ENCODE results near the gene STRN4. TPM values are rescaled to one million over a fixed set of nuclear protein-coding genes. Genes with fewer than 3 reads are reported as not detected.
A peak's percentile ranks its signal among the peaks of the same experiment; 100 is the strongest.
"Not testable (repeated sequence)": the region's sequence is repeated elsewhere in the genome, so short reads cannot be mapped to it uniquely, and the experiment has no call there.

Gene STRN4
- total RNA-seq, 1 experiment from 2014 or later: 37.5 TPM

DNA sequence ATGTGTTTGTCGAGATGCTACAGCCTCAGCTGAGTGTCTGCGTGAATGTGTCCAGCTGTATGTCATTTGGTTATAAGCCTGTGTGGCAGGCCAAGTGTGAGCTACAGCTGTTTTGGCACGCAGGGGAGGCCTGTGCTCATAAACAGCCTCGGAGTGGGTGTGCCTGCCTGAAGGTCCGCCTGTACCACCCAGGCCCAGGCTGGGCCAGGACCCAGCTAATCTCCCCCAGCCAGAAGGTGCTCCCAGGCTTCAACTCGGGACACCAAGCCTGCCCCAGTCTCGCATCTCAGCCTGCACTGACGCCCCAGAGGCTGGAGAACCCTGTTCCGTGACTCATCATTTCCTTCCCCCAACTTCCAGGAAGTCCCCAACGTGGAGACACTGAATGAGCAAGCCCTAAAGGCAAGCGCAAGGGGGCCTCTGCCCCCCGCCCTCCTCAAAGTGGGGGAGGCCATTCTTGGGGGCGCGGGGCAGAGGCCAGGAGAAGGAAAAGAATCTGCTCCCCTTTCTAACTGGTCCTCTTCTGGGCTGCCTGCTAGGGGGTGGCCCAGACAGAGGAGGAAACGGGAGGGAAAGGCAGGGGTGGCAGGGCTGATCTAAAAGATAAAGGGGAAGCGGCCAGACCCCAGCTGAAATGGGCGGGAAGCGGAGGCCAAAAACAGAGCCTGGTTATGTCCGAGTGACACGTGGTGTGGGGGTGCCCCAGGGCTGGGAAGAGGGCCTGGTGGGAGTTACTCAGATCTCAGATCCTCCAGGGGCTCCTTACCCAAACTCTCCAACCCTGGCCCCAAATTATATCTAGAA, 40.2 kb upstream of the STRN4 start:
- Histone ChIP-seq H3K4me1 (ENCODE audit: low read length) (peaks cover 28% of the 10 kb centered on the region), H3K4me3 (ENCODE audit: low read length) (peak overlapping the region; percentile 92)

DNA sequence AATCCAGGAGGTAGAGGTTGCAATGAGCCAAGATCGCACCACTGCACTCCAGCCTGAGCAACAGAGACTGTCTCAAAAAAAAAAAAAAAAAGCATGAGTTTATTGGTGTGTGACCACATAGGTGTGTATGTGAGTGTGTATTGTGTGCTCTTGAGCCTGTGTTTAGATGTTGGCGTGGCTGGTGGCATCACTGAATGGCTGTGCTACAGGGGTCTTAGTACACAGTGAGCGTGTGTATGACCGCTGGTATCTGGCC, 39.7 kb upstream of the STRN4 start:
- Histone ChIP-seq H3K9me2 (replicated peaks; ENCODE audit: insufficient read depth, low read length) (no peaks in the 10 kb centered on the region), H3K4me2 (ENCODE audit: low read depth, low read length, poor library complexity, severe bottlenecking) (peak overlapping the region; percentile 75), H3K4me3 (ENCODE audit: low read length) (peak overlapping the region; percentile 92), H3K79me2 (ENCODE audit: low read length) (peaks cover 62% of the 10 kb centered on the region), H3K27ac (ENCODE audit: low read length) (peak overlapping the region; percentile 88), H3K9ac (ENCODE audit: low read length) (peak overlapping the region; percentile 87), H3K9me3 (ENCODE audit: low read length) (no peaks in the 10 kb centered on the region), H3K36me3 (ENCODE audit: insufficient read depth, low read length) (peaks cover 31% of the 10 kb centered on the region), H4K20me1 (ENCODE audit: insufficient read depth, low read depth, low read length) (peaks cover 44% of the 10 kb centered on the region), H2AFZ (ENCODE audit: low read length) (no peak overlapping the region), H3K27me3 (ENCODE audit: low read length) (no peaks in the 10 kb centered on the region), H3K4me1 (ENCODE audit: low read length) (peaks cover 28% of the 10 kb centered on the region)
- no peak for DNase-seq

More for the DNA sequence above, 40.2 kb upstream of the STRN4 start:
- Histone ChIP-seq H3K9me2 (replicated peaks; ENCODE audit: insufficient read depth, low read length) (no peaks in the 10 kb centered on the region), H3K27ac (ENCODE audit: low read length) (peak overlapping the region; percentile 88), H2AFZ (ENCODE audit: low read length) (no peak overlapping the region), H3K79me2 (ENCODE audit: low read length) (peaks cover 61% of the 10 kb centered on the region), H3K9ac (ENCODE audit: low read length) (peak overlapping the region; percentile 87), H4K20me1 (ENCODE audit: insufficient read depth, low read depth, low read length) (peaks cover 44% of the 10 kb centered on the region), H3K9me3 (ENCODE audit: low read length) (no peaks in the 10 kb centered on the region), H3K4me2 (ENCODE audit: low read depth, low read length, poor library complexity, severe bottlenecking) (peak overlapping the region; percentile 75), H3K36me3 (ENCODE audit: insufficient read depth, low read length) (peaks cover 31% of the 10 kb centered on the region), H3K27me3 (ENCODE audit: low read length) (no peaks in the 10 kb centered on the region)
- peak; percentile 84 for DNase-seq

- no peaks in the 10 kb centered on the region for H3K9me3 ChIP-seq (ENCODE audit: low read length)
- DNase-seq: peak; percentile 43
- H3K4me3 ChIP-seq (ENCODE audit: low read length): peak overlapping the region; percentile 92
- H3K36me3 ChIP-seq (ENCODE audit: insufficient read depth, low read length): peaks cover 31% of the 10 kb centered on the region
- peak overlapping the region; percentile 75 for H3K4me2 ChIP-seq (ENCODE audit: low read depth, low read length, poor library complexity, severe bottlenecking)
- no peaks in the 10 kb centered on the region for H3K9me2 ChIP-seq (replicated peaks; ENCODE audit: insufficient read depth, low read length)
- peak overlapping the region; percentile 87 for H3K9ac ChIP-seq (ENCODE audit: low read length)
- no peaks in the 10 kb centered on the region for H3K27me3 ChIP-seq (ENCODE audit: low read length)
- peaks cover 62% of the 10 kb centered on the region for H3K79me2 ChIP-seq (ENCODE audit: low read length)
- peaks cover 28% of the 10 kb centered on the region for H3K4me1 ChIP-seq (ENCODE audit: low read length)
- peak overlapping the region; percentile 88 for H3K27ac ChIP-seq (ENCODE audit: low read length)
- H2AFZ ChIP-seq (ENCODE audit: low read length): no peak overlapping the region
- H4K20me1 ChIP-seq (ENCODE audit: insufficient read depth, low read depth, low read length): peaks cover 44% of the 10 kb centered on the region
These were observed 39.1 kb upstream of the STRN4 start for GRCh38 chr19:46785054-46785979.

DNA sequence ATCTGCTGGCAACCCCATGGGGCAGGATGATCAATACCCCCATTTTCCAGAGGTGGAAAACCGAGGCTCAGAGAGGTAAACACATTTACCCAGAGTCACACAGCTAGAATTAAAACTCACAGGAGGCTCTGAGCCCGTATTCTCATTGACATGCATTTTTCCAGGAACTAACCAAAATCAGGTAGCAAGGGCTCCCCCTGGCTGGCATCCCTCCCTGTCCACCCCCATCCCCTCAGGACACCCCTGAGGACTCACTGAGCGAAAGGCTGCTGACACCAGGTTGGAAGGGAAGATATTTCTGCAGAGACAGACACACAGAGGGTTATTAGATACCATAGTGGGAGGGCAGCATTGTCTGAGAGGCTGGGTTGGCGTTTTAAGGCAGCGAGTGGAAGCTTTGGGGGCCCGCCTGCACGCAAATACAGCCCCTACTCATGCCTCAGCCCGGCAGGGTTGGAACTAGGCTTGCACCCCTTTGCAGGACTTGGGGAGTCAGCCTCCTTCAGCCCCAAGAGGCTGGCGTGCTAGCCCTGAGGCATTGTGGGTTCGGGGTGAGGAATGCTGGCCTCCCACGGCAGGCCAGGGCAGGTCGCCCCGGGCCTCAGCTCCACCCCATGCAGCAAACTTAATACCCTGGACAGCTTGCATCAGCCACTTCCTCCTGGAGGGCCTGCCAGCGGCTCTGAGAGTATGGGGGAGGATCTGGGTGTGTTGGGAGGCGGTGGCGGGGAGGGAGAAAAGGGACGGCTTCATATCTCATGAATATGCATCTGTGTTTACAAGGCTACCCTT, 38.2 kb upstream of the STRN4 start:
- Histone ChIP-seq H4K20me1 (ENCODE audit: insufficient read depth, low read depth, low read length) (peaks cover 44% of the 10 kb centered on the region), H3K9me3 (ENCODE audit: low read length) (no peaks in the 10 kb centered on the region), H2AFZ (ENCODE audit: low read length) (no peak overlapping the region), H3K27me3 (ENCODE audit: low read length) (no peaks in the 10 kb centered on the region), H3K4me3 (ENCODE audit: low read length) (peak overlapping the region; percentile 92), H3K4me2 (ENCODE audit: low read depth, low read length, poor library complexity, severe bottlenecking) (peak overlapping the region; percentile 75), H3K36me3 (ENCODE audit: insufficient read depth, low read length) (peaks cover 33% of the 10 kb centered on the region), H3K9ac (ENCODE audit: low read length) (peak overlapping the region; percentile 87), H3K27ac (ENCODE audit: low read length) (peak overlapping the region; percentile 88), H3K9me2 (replicated peaks; ENCODE audit: insufficient read depth, low read length) (no peaks in the 10 kb centered on the region), H3K4me1 (ENCODE audit: low read length) (peaks cover 28% of the 10 kb centered on the region), H3K79me2 (ENCODE audit: low read length) (peaks cover 62% of the 10 kb centered on the region)
- peak; percentile 80 for DNase-seq

DNA sequence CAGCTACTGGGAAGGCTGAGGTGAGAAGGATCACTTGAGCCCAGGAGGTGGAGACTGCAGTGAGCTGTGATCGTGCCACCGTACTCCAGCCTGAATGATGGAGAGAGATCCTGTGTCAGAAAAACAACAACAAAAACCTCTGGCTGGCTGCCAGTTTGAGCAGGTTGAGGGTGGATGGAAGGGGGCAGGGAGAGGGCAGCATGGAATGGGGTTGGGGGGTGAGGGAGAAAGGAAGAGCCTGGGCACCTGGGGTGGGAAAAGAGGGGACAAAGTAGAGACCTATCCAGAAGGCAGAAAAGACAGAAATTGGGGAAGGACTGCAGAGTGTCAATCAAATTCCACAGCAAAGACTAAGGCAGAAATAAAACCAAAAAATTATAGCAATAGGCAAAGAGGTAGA, 37.4 kb upstream of the STRN4 start:
- Histone ChIP-seq H3K4me2 (ENCODE audit: low read depth, low read length, poor library complexity, severe bottlenecking) (peak overlapping the region; percentile 75), H3K9me3 (ENCODE audit: low read length) (no peaks in the 10 kb centered on the region), H2AFZ (ENCODE audit: low read length) (no peak overlapping the region), H3K9ac (ENCODE audit: low read length) (peak overlapping the region; percentile 87; the same call in 1 of the 2 replicates), H3K27me3 (ENCODE audit: low read length) (no peaks in the 10 kb centered on the region), H3K4me1 (ENCODE audit: low read length) (peaks cover 26% of the 10 kb centered on the region), H3K4me3 (ENCODE audit: low read length) (peak overlapping the region; percentile 92; the same call in 1 of the 2 replicates), H4K20me1 (ENCODE audit: insufficient read depth, low read depth, low read length) (peaks cover 47% of the 10 kb centered on the region), H3K36me3 (ENCODE audit: insufficient read depth, low read length) (peaks cover 35% of the 10 kb centered on the region), H3K9me2 (replicated peaks; ENCODE audit: insufficient read depth, low read length) (no peaks in the 10 kb centered on the region), H3K27ac (ENCODE audit: low read length) (peak overlapping the region; percentile 88), H3K79me2 (ENCODE audit: low read length) (peaks cover 62% of the 10 kb centered on the region)
- peak; percentile 32 for DNase-seq

GRCh38 chr19:46782355-46783019, 36.2 kb upstream of the STRN4 start:
- peaks cover 39% of the 10 kb centered on the region for H3K36me3 ChIP-seq (ENCODE audit: insufficient read depth, low read length)
- no peak overlapping the region for H3K27ac ChIP-seq (ENCODE audit: low read length)
- H3K4me3 ChIP-seq (ENCODE audit: low read length): no peak overlapping the region
- no peaks in the 10 kb centered on the region for H3K27me3 ChIP-seq (ENCODE audit: low read length)
- no peaks in the 10 kb centered on the region for H3K9me2 ChIP-seq (replicated peaks; ENCODE audit: insufficient read depth, low read length)
- H2AFZ ChIP-seq (ENCODE audit: low read length): no peak overlapping the region
- H3K79me2 ChIP-seq (ENCODE audit: low read length): peaks cover 53% of the 10 kb centered on the region
- H3K9me3 ChIP-seq (ENCODE audit: low read length): no peaks in the 10 kb centered on the region
- H4K20me1 ChIP-seq (ENCODE audit: insufficient read depth, low read depth, low read length): peaks cover 48% of the 10 kb centered on the region
- H3K4me1 ChIP-seq (ENCODE audit: low read length): peaks cover 25% of the 10 kb centered on the region
- no peak overlapping the region; the same call in 1 of the 2 replicates for H3K9ac ChIP-seq (ENCODE audit: low read length)
- H3K4me2 ChIP-seq (ENCODE audit: low read depth, low read length, poor library complexity, severe bottlenecking): no peak overlapping the region
- DNase-seq: no peak

DNA sequence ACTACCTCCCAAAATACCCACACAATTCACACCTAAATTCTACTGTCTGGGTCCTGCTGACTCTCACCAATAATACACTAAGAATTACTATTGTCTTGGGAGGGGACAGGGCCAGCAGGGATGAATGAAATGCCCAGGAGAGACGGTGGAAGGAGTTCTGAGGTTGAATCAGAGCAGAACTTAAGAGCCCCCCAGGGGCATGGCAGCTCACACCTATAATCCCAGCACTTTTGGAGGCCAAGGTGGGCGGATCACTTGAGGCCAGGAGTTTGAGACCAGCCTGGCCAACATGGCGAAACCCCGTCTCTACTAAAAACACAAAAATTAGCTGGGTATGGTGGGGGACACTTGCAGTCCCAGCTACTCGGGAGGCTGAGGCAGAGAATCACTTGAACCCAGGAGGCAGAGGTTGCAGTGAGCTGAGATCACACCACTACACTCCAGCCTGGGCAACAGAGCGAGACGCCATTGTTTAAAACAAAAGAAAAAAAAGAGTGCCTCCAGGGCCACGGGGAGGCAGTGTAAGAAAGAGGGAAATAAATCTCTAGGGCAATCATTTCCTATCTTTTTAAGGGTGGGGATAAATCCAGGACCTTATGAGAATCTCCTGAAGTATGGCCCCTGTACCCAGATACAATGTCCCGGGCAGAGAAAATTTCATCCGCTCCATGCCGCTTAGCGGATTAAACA, 31.9 kb upstream of the STRN4 start:
- H3K36me3 ChIP-seq (ENCODE audit: insufficient read depth, low read length): peaks cover 43% of the 10 kb centered on the region
- H3K79me2 ChIP-seq (ENCODE audit: low read length): peaks cover 10% of the 10 kb centered on the region
- H3K9ac ChIP-seq (ENCODE audit: low read length); H3K9me2 ChIP-seq (replicated peaks; ENCODE audit: insufficient read depth, low read length); H3K27ac ChIP-seq (ENCODE audit: low read length); H3K9me3 ChIP-seq (ENCODE audit: low read length); H3K4me3 ChIP-seq (ENCODE audit: low read length); H2AFZ ChIP-seq (ENCODE audit: low read length); H3K4me1 ChIP-seq (ENCODE audit: low read length); H3K27me3 ChIP-seq (ENCODE audit: low read length); H3K4me2 ChIP-seq (ENCODE audit: low read depth, low read length, poor library complexity, severe bottlenecking): not testable (repeated sequence)
- peaks cover 20% of the 10 kb centered on the region for H4K20me1 ChIP-seq (ENCODE audit: insufficient read depth, low read depth, low read length)
- DNase-seq: peak; percentile 35
